Measurements from ENCODE around the gene SHQ1.

Gene SHQ1

DNA sequence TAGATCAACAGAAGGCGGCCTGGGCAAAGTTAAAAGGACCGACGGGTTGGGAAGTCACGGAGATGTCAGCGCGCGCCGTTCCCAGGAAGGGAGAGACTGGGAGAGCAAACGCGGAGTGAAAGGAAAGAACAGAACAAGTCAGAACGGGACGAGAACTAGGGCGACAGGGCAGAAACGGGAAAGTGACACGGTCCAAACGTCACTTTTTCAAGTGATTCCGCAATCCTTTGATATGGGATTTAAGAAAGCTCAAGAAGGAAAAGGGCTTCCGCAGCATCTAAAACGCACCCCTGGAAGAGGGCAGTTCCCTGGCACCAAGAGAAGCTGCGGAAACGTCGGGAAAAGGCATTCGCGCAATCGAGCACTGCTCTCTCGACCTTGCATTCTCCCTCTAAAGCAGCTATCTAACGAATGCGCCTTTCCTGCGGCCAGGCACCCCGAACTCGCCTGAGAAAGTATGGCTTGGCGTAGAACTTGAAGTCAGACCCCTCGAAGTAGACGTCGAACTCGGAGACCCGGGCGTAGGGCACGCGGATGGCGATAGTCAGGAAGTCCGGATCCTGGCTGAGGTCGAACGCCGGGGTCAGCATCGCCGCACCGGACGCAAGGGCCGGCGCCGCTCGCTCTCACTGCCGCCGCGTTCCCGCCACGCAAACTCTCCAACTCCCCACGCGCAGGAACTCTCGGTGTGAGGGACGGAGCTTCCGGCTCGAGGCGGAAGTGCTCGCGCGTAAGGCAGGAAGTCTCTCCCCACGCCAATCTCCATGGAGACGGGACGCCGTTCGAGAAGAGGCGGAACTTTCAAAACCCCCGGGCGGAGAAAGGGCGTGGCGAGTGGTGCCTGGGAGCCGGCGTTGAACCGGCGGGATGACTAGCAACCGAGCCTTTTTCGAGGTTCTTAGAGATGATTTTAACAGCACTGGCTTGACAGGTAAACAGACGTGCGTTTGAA, at the start of gene SHQ1:
Gene SHQ1, minus strand, starts transcription at position 695 of the 952 bp plus-strand sequence. Its CDS starts 105 bp downstream, at position 590.
- in situ Hi-C loops (cut with MboI; ENCODE audit: low sequenced_read_pairs), result loop anchor here (25.0 kb wide), 1 partner anchor 1136 kb away; no protein-coding TSS in a partner anchor

DNA sequence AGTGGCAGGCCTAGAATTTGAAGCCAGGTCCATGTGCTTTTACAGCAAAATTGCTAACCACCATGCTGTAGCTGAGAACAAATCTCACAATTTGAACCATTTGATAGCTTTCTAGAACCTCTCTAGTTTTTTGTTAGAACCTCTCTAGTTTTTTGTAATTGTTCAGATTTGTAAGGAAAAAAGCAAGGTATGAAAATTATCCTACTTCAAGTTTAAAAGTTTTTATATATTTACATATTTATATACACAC, 49.4 kb upstream of the SHQ1 start:
- in situ Hi-C loops (cut with MboI; ENCODE audit: low sequenced_read_pairs), result no loop called here

DNA sequence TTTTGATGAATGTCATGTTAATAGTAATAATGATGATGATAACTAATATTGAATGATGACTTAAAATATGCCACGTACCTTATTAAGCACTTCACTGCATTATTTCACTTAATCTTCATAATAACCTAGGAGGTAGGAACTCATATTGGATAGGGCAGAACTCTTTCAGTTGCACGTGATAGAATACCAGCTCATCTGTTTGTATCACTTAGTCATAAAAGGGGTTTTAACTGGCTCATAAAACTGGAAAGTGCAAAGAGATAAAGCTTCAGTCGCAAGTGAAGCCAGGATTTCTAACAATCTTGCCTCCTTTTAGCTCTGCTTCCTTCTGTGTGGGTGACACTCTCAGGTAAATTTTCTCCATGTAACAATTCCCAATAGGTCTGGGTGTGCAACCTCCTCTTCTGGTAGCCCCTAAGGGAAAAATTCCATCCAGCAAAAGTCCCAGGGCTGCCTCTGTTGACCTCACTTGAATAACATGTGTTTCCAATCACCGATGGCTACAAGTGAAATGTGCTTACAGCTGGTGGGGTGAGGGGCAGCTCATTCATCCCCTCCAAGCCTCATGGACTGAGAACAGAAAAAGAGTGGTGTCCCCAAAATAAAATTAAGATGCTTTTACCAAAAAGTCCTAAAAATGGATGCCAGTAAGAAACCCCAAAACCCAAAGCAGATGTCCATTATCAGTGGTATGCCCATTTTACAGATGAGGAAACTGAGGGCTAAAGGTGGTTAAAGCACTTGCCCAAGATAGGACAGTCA, 48.9 kb upstream of the SHQ1 start:
- in situ Hi-C loops (cut with MboI; ENCODE audit: low sequenced_read_pairs), result no loop called here

DNA sequence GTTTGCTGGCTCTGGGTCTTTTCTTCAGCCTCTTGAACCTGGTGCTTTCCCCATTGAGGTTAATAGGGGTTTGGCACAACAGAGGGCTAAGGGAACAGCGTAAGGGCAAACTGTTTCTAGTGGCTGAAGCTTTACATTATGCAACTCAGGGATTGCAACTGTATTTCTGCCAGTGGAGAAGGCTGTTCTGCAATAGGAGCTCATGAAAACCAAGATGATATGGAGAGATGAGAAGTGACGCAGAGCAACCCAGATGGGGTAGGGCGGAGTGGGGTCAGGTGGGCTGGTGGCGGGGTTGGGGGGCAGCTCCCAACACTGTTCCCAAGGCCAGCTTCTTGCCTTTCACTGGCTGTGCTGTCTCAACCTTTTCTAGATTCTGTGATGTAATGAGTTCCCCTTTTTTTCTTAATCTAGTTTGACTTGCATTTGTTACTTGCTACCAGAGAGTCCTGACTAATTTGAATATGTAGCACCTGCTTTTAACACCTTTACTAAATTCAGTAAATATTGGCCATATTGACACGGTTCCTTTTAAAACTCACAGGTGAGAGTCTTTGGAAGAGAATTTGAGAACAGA, 46.8 kb upstream of the SHQ1 start:
- in situ Hi-C loops (cut with MboI; ENCODE audit: low sequenced_read_pairs), result no loop called here

DNA sequence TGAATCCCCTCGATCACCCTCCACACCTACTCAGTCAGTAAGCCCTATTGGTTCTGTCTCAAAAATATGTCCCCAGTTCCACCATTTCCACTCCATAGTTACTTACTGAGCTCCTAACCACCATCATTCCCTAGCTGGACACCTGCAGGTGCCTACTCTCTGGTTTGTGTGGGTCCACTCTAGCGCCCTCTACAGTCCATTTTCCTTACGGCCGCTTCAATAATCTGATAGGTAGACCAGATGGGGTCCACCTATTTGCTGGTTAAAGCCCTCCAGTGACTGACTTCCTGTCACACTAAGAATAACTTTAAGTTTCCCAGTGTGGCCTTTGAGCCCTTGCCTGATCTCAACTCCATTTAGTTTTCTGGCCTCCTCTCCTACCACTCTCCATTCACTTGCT, 44.6 kb upstream of the SHQ1 start:
- in situ Hi-C loops (cut with MboI; ENCODE audit: low sequenced_read_pairs), result no loop called here

DNA sequence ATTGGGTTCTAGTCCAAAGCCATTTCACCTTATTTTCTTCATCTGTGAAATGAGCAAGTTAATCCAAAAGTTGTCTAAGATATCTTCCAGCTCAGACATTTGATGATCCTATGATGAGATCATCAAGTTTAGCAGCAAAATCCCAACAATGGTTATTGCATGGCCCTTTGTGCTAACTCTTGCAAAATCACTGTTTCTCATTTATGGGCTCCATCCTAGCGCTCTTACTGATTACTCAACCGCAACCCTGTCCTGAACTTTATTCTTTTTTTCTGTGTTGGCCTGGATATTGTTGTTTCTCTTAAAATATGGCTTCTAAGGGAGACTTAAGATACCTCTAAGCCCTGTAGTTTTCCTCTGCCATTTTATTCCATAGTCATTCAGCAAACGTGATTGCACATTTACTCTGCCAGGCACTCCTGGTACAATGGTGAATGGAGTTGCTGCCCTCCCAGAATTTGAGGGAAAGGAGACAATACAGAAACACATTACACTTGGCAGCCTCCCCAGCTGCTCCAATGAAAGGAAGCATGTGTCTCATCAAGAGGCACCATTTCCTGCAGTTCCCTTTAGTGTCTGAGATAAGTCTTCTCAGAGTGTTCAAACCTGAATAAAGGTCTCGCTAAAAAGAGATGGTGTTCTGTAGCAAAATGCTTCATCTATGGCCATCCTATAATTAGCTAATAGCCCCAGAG, 44.0 kb upstream of the SHQ1 start:
- in situ Hi-C loops (cut with MboI; ENCODE audit: low sequenced_read_pairs), result no loop called here

DNA sequence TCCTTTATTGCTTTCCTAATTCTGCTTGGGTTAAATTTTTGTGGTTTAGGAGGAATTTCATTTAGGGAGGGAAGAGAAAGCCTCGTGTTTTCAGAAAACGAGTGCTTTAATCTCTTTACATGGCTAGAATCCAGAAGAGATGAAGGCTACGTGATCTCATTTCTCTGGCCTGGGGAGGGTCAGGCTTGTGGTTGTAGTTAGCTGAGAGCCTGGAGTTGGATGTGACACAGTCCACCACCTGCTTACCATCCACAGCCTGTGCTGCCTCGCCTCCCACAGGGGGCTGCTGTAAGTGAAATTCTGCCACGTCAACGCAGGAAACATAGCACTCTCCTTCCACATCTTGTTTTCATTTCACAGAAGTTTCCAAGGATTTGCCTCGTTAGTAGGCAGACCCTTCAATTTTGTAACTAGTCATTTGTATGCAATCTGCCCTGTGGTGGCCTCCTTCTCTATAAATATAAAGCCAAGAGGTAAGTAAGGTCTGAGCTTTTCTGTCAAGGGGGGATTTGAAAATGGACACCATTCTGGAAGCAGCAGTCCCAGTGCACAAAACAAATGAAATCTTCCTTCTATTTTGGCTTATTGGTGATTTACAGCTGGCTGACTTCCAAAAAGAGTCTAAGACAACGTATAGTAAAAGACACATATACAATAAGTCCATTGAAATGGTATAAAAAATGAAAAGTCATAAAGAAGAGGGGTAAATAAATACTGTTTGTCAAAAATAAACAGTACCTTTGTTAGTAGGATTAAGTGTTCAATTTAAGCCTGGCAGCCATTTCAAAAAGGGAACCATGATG, 43.0 kb upstream of the SHQ1 start:
- in situ Hi-C loops (cut with MboI; ENCODE audit: low sequenced_read_pairs), result no loop called here

DNA sequence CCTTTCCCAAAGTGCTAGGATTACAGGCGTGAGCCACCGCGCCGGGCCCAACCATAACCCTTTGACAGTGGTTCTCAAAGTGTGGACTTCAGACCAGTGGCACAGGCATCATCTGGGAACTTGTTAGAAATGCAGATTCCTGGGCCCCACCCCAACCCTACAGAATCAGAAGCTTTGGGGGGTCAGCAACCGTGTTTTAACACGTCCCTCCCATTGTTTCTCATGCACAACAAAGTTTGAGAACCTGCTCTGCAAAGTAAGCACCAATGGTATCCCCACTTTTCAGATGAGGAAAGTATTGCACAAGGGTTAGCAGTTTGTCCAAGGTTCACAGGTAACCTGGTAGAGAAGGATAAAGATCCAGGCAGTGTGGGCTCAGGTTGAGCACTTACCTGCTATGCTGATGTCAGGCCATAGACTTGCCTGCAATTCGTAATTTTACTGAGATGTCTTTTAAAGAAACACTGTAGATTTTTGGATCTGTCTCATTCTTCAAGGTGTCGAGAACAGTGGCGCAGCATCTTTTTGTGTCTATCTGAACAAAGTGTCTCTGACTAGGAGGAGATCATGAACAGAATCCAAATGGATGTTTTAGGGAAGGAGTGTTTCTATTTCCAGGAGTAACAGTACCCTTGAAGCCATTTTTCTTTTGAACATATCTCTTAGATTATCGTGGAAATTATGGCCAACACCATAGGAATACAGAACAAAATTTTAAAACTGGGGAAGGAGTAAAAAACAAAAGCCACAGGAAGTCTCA, 42.1 kb upstream of the SHQ1 start:
- in situ Hi-C loops (cut with MboI; ENCODE audit: low sequenced_read_pairs), result no loop called here

DNA sequence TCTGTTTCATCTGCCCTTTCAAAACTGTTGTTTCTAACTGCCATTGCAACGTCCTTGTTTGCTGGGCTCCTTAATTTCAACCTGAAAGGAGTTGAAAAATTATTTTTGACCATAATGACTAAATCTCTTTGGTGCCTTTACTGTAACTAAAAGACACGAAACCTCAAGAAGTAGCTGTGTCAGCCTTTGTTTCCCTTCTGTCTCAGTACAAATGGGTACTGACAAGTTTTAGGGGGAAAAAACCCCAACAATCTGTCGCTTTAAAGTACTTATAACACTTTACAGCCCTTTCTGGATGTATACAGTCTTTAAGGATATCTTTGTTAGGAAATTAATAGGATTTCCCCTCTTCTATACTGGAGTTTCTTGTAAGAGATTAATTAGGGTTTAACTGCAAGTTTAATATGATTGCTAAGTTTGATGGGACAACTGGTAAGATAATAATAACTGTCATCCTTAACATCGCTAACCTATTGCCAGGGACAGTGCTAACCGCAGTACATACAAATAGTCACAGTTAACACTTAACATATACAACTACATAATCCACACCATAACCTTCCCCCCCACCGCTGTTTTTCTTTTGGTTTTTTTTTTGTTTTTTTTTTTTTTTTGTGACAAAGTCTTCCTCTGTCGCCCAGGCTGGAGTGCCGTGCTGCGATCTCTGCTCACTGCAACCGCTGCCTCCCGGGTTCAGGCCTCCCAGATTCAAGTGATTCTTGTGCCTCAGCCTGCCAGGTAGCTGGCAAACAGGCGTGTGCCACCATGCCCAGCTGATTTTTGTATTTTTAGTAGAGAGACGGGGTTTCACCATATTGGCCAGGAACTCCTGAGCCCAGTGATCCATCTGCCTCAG, 41.3 kb upstream of the SHQ1 start:
- in situ Hi-C loops (cut with MboI; ENCODE audit: low sequenced_read_pairs), result no loop called here

DNA sequence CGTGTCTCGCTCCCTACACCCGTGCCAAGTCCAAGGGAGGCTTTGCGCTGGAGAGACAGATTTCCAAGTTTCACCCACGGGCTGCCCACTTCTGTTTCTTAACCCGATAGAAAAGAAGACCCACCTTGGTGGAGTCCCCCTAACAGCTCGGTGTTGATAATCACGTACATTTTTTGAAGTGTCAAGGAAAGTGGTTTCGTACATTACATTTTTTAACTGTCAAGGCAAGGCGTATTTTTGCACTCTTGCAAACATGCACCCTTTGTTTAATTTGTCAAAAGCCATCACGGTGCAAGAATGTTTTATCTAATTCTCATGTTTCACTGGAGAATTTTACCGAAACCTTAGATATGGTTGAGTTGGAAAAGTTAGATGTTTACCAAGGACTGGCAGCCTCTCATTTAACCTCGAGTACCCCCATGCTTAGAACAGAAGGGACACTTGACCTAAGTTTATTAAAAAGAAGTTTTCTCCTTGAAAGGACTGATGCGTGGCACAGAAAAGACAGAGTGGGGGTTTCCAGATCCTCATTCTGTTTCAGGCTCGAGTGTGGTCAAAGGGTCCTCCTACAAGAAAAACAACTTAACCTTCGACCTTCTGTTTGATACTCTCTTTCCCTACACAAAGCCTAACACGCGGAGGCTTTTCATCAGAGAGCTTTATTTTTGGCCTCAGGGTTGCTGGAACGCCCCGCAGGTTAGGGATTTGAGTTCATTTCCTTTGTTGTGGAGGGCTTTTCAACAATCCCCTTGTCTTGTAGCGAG, 40.5 kb upstream of the SHQ1 start:
- in situ Hi-C loops (cut with MboI; ENCODE audit: low sequenced_read_pairs), result no loop called here

DNA sequence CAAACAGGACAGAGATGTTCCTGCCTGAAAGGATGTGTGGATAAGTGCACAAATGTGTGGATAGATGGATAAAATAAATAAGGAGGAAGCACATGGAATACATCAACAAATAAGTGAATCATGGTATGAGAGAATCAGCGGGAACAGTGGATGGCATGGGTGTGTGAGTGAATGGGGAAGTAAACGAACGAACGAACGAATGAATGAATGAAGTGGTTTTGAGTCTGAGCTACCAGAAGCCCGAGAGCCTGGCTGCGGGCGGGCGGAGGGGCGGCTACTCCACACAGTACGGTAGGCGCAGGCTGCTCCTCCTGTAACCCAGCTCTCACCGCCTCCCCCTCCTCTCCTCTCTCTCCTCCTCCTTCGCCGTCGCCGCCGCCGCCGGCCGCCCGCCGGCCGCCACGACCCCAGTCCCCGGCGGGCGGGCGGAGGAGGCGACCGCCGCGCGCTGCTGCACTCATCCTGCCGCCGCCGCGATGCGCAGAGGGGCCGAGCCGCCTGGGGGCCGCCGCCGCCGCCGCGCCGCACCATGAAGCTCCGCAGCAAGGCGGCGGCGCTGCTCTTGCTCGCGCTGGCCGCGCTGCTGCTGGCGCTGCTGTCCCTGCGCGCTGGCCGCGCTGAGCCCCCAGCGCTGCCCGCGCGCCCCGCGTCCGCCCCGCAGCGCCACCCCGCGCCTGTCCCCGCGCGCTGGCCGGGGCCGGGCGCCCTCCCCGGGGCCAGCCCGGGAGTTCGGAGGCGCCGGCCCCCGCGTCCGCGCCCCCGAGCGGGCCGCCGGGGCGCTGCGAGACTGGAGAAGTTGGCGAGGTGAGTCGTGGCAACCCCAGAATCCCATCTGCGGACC, 39.7 kb upstream of the SHQ1 start, which contains the start of gene GXYLT2:
Gene GXYLT2, plus strand, starts transcription at position 342 of the 841 bp plus-strand sequence. Its CDS starts 188 bp downstream, at position 530.
- in situ Hi-C loops (cut with MboI; ENCODE audit: low sequenced_read_pairs), result no loop called here

DNA sequence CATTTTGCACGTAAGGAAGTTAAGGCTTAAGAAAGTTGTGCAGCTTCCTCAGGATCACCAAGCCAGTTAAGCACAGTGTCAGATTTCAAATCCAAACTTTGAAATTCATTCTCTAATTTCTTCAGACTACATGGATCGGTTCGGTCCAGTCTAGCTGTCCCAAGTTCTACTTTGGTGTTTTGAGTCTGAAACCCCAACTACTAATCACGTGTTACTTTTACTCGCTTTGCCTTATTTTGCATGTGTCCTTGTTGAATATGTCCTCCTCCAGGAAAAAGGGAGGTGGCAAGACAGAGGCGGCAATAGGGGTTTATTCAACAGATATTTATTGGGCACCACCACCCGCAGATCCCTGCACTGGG, 39.1 kb upstream of the SHQ1 start:
- in situ Hi-C loops (cut with MboI; ENCODE audit: low sequenced_read_pairs), result no loop called here

DNA sequence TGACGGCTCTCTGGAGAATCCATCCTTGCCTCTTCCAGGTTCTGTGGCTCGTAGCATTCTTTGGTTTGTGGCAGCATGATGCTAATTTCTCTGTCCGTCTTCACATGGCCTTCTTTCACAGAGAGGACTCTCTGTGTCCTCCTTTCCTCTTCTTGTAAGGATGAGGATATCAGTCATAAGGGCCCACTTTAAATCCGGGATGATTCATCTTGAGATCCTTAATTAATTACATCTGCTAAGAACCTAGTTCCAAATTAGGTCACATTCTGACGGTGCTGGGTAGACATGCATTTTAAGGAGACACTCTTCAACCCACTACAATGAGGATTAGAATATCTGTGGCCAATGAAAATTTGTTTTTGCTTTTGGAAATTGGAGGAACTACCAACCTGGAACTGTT, 23.9 kb upstream of the SHQ1 start:
- in situ Hi-C loops (cut with MboI; ENCODE audit: low sequenced_read_pairs), result no loop called here

DNA sequence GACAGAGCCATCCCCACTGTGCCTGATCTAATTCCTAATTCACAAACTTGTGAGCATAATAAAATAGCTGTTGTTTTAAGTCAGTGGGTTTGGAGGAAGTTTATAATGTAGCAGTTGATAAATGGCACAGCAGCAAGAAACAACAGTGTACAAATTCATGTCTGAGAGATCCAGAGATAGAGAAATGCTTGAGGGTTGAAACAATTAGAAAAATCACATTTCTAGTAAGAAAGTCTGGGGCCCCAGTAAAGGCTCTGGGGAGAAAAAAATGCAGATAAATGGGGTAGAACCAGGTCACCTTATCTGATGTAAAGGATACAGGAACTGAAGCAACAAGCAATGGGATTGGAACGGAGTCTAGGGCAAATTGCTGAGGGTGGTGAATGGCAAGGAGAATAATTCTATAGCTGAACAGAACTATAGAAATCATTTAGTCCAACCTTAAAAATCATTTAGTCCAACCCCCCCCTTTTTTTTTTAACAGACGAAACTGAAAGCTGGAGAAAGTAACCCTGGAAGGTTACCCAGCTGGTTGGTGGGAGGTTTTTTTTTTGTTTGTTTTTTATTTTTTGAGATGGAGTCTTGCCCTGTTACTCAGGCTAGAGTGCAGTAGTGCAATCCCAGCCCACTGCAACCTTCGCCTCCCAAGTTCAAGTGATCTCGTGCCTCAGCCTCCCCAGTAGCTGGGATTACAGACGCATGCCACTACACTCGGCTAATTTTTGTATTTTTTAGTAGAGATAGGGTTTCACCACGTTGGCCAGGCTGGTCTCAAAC, 14.3 kb upstream of the SHQ1 start:
- in situ Hi-C loops (cut with MboI; ENCODE audit: low sequenced_read_pairs), result no loop called here

DNA sequence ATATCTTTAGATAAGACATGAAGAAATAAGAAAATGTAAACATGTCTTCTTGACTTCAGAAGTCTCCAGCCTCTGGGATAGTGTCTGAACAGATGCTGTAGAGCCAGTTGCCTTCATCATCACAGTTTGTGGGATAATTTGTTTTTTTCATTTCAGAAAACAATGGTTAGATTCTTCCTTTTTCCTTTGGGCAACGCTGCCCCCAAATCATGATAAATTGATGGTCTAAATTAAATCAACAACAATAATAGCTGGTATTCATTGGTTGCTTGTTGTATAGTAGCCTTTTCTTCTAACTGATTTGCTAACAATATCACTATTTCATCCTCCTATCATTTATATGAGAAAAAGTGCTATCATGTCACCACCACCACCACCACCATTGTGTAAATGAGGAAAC, 12.6 kb upstream of the SHQ1 start:
- in situ Hi-C loops (cut with MboI; ENCODE audit: low sequenced_read_pairs), result no loop called here

DNA sequence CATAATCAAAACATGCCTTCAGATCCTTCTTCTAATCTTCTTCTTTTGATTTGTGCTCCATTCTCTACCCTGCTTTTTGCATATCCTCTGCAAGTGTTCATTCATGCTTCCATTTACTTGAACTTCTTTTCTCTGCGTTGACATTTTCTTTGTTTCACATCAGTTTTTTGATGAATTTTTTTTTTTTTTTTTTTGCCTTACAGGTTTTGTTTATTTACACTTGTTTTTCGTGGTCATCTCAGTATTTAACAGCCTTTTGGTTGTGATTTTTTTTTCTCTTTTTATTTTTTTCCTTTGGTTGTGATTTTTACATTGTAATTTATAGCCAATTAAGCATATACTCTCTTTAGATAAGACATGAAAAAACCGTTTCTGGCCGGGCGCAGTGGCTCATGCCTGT, 11.8 kb upstream of the SHQ1 start:
- in situ Hi-C loops (cut with MboI; ENCODE audit: low sequenced_read_pairs), result no loop called here
